MCF 10A (cell line): ENCODE results near the gene BDKRB1. TPM values are rescaled to one million over a fixed set of nuclear protein-coding genes. Genes with fewer than 3 reads are reported as not detected.

Source experiments
- BruUV-seq: library from RNA; stranded (reverse); fragments of 400-500 nt; replicated peaks from 2 replicates; lab custom pipeline; 2021; lab: Mats Ljungman, UMichigan
- CTCF ChIA-PET: fragments of 300-600 bp; sonication (Branson Sonifier 250); formaldehyde crosslinking; extraction: SDS; loops from one replicate; lab custom pipeline; 2021; ENCODE audit warnings: antibody characterized with exemption, inconsistent platforms; lab: Yijun Ruan, JAX
- POLR2A ChIA-PET: fragments of 300-600, 350-650 bp; sonication (Branson Sonifier 250); formaldehyde crosslinking; extraction: SDS; loops from one replicate; lab custom pipeline; 2020; ENCODE audit warnings: antibody characterized with exemption, inconsistent platforms; lab: Yijun Ruan, JAX
- DNase-seq: peaks from one replicate; pipeline ENCODE4 v3.0.0-alpha.2; 2018; ENCODE audit not compliant: unreplicated experiment
- H3K27ac Mint-ChIP-seq: one replicate; pipeline ENCODE4 v1.8.0; 2022; ENCODE audit warnings: mild to moderate bottlenecking, low read depth, mixed read lengths; ENCODE audit not compliant: unreplicated experiment
- H3K27me3 Mint-ChIP-seq: one replicate; pipeline ENCODE4 v1.8.0; 2022; ENCODE audit warnings: mixed read lengths; ENCODE audit not compliant: insufficient read depth, unreplicated experiment
- H3K36me3 Mint-ChIP-seq: one replicate; pipeline ENCODE4 v1.8.0; 2022; ENCODE audit warnings: mild to moderate bottlenecking, moderate library complexity, mixed read lengths; ENCODE audit not compliant: insufficient read depth, unreplicated experiment
- H3K4me1 Mint-ChIP-seq: one replicate; pipeline ENCODE4 v1.8.0; 2022; ENCODE audit warnings: mixed read lengths; ENCODE audit not compliant: insufficient read depth, unreplicated experiment
- H3K4me3 Mint-ChIP-seq: one replicate; pipeline ENCODE4 v1.8.0; 2022; ENCODE audit warnings: mild to moderate bottlenecking, moderate library complexity, mixed read lengths; ENCODE audit not compliant: unreplicated experiment
- H3K9me3 Mint-ChIP-seq: one replicate; pipeline ENCODE4 v1.8.0; 2022; ENCODE audit warnings: mixed read lengths; ENCODE audit not compliant: unreplicated experiment
- CTCF ChIP-seq: fragments of 200-600 bp; IDR thresholded peaks from one replicate; pipeline ENCODE4 v1.8.0; 2022; ENCODE audit warnings: antibody characterized with exemption, mild to moderate bottlenecking; ENCODE audit not compliant: unreplicated experiment
- intact Hi-C: fragments of 100-400 bp; cut with micrococcal nuclease; formaldehyde crosslinking; loops from 2 replicates; pipeline ENCODE4 v1.14.1; 2022
- total RNA-seq: library from RNA; stranded (reverse); gene quantifications from 2 replicates; pipeline ENCODE4 v1.2.3, GENCODE V29; 2022

The BDKRB1 gene
- total RNA-seq, 1 experiment from 2014 or later = 0.51 TPM

- Mint-ChIP-seq H3K4me3 (no peak overlapping the region), H3K36me3 (no peaks in the 10 kb centered on the region), H3K27me3 (no peaks in the 10 kb centered on the region), H3K4me1 (peaks cover 38% of the 10 kb centered on the region), H3K27ac (no peak overlapping the region), H3K9me3 (no peaks in the 10 kb centered on the region)
- peak; percentile 77 for DNase-seq
- CTCF ChIA-PET = interaction anchor here (0.6 to 10.2 kb wide), 7 partner anchors 15 to 729 kb away, joined by 3 to 298 read pairs (median 5); partner anchors contain the start of gene BDKRB1
- POLR2A ChIA-PET = interaction anchor here (0.8 to 1.2 kb wide), 4 partner anchors 15 to 266 kb away, joined by 3 to 5 read pairs (median 4); partner anchors contain the start of gene BDKRB1
- no peak for TF ChIP-seq CTCF
- no TSS peak for BruUV-seq
- intact Hi-C loops = loop anchor here (1.0 to 10.0 kb wide), 2 partner anchors 171 to 707 kb away; no protein-coding TSS in a partner anchor
Observed at GRCh38 chr14:96271421-96271762, 15.4 kb downstream of the BDKRB1 start.

DNA sequence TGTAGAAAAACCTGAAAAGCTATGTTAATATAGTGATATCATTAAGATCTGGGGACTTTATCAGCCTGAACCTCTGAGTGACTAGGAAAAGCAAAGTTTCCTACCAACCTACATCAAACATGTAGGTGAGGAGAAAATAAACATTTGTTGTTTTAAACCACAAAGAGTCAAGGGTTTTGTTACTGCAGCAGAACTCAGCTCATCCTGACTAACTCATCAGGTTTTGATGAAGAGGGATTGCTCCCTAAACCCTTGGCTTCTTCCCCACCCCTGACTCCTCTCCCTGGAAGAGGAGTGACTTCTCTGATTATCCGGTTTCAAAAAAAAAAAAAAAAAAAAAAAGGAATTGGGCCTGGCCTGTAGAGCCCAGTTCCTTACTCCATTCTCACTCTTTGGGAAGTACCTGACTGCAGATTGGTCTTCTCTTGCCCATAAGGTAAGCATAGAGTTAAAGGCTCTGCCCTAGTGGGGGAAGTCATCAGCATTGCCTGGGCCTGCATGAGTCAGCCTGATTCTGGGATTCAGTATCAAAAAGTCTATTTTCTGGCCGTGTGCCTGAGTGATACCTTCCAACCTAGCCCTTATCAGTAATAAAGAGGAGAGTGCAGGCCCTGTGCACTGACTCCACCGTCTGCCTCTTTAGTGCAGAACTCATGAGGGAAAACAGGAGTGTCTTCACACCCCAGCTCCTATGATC lies 16.9 kb downstream of the BDKRB1 start:
- peak; percentile 36 for DNase-seq
- Mint-ChIP-seq H3K4me1 (peaks cover 27% of the 10 kb centered on the region), H3K27me3 (no peaks in the 10 kb centered on the region), H3K27ac (no peak overlapping the region), H3K4me3 (no peak overlapping the region), H3K36me3 (no peaks in the 10 kb centered on the region), H3K9me3 (no peaks in the 10 kb centered on the region)
- CTCF ChIA-PET = interaction anchor here (1.1 to 10.2 kb wide), 6 partner anchors 10 to 279 kb away, joined by 3 to 298 read pairs (median 33); no protein-coding TSS in a partner anchor
- TF ChIP-seq CTCF = no peak
- no TSS peak for BruUV-seq
- intact Hi-C loops = loop anchor here (10.0 kb wide), 1 partner anchor 708 kb away; no protein-coding TSS in a partner anchor
- POLR2A ChIA-PET = interaction anchor here (0.7 to 1.9 kb wide), 5 partner anchors 48 to 177 kb away, joined by 3 to 8 read pairs (median 3); no protein-coding TSS in a partner anchor

GRCh38 chr14:96273629-96274028 lies 17.6 kb downstream of the BDKRB1 start:
- no peak overlapping the region for H3K27ac Mint-ChIP-seq
- POLR2A ChIA-PET = interaction anchor here (1.6 to 1.9 kb wide), 3 partner anchors 48 to 175 kb away, joined by 5 to 8 read pairs (median 5); no protein-coding TSS in a partner anchor
- peaks cover 4% of the 10 kb centered on the region for H3K36me3 Mint-ChIP-seq
- no peak for DNase-seq
- intact Hi-C loops = loop anchor here (2.0 to 10.0 kb wide), 2 partner anchors 217 to 709 kb away; no protein-coding TSS in a partner anchor
- no peak overlapping the region for H3K4me3 Mint-ChIP-seq
- CTCF ChIA-PET = interaction anchor here (0.9 to 10.2 kb wide), 10 partner anchors 11 to 279 kb away, joined by 3 to 298 read pairs (median 12); no protein-coding TSS in a partner anchor
- H3K4me1 Mint-ChIP-seq = peaks cover 26% of the 10 kb centered on the region
- BruUV-seq = no TSS peak
- H3K9me3 Mint-ChIP-seq = no peaks in the 10 kb centered on the region
- H3K27me3 Mint-ChIP-seq = no peaks in the 10 kb centered on the region
- no peak for TF ChIP-seq CTCF

GRCh38 chr14:96274122-96274521 lies 18.1 kb downstream of the BDKRB1 start:
- intact Hi-C loops = loop anchor here (2.0 to 10.0 kb wide), 2 partner anchors 217 to 709 kb away; no protein-coding TSS in a partner anchor
- DNase-seq = no peak
- BruUV-seq = no TSS peak
- ChIA-PET POLR2A (interaction anchor here (1.6 to 2.1 kb wide), 4 partner anchors 49 to 175 kb away, joined by 5 to 8 read pairs (median 5); no protein-coding TSS in a partner anchor), CTCF (interaction anchor here (0.9 to 10.2 kb wide), 14 partner anchors 12 to 714 kb away, joined by 3 to 298 read pairs (median 8); partner anchors contain the start of gene BDKRB1)
- TF ChIP-seq CTCF = no peak
- Mint-ChIP-seq H3K9me3 (no peaks in the 10 kb centered on the region), H3K4me1 (peaks cover 21% of the 10 kb centered on the region), H3K27ac (no peak overlapping the region), H3K4me3 (no peak overlapping the region), H3K27me3 (no peaks in the 10 kb centered on the region), H3K36me3 (peaks cover 5% of the 10 kb centered on the region)
